ENCODE results near the gene OGFOD1. TPM values are rescaled to one million over a fixed set of nuclear protein-coding genes. Genes with fewer than 3 reads are reported as not detected.

OGFOD1 gene
- total and polyA plus RNA-seq, 10 of the 15 experiments (the other 5 are each of a cell fraction or from before 2014, with no cell fraction given), result 31.4 to 119 (median 51.6) TPM

DNA sequence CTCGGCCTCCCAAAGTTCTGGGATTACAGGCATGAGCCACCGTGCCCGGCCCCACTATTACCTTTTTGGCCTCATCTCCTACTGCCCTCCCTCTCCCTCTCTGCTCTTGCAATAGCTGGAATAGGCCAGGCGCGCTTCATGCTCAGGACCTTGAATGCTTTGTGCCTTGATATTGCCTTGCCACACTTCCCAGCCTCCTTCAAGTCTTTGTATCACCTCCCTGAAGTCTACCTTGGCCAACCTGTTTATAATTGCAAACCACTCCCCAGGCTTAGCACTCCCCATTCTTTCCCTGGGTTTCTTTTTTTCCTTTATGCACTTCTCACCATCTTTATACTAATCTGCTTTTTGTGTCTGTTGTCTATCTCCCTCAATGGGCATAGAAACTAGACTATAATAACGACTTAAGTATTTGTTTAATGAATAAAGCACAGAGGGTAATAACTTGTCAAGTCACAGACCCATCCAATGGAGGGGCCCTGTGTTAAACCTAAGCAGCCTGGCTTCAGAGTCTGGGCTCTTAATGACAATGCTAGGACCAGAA is 6.6 kb downstream of the OGFOD1 start:
- Histone ChIP-seq H3K27me3 (replicated peaks in 1 of 2; ENCODE audit: control insufficient read depth in 2 of 2, insufficient read depth in 2 of 2, low read length in 1 of 2) (no peaks in the 10 kb centered on the region), H3K36me3 (ENCODE audit: control insufficient read depth in 2 of 2, insufficient read depth in 2 of 2, low read length in 1 of 2) (peaks cover 2 to 14% of the 10 kb centered on the region in 2 experiments)

More for the DNA sequence above, 6.6 kb downstream of the OGFOD1 start:
- H3K79me2 ChIP-seq (ENCODE audit: control insufficient read depth, insufficient read depth, low read length), result peaks cover 8% of the 10 kb centered on the region
- POLR2A ChIA-PET, result interaction anchor here (0.6 kb wide), 1 partner anchor 31 kb away, joined by 3 read pairs; no protein-coding TSS in a partner anchor
- BruUV-seq (replicated peaks), result no TSS peak
- FAIRE-seq (no peak), DNase-seq (ENCODE audit: low read depth, low spot score) (no peak), ATAC-seq (no peak)
- no peak overlapping the region for H3K9ac ChIP-seq (ENCODE audit: control insufficient read depth, insufficient read depth, low read length)
- no peak overlapping the region for H3K4me2 ChIP-seq (ENCODE audit: control insufficient read depth, insufficient read depth)
- in situ Hi-C loops (cut with MboI), result no loop called here
- intact Hi-C loops (cut with micrococcal nuclease; ENCODE audit: unreplicated experiment), result no loop called here
- no peaks in the 10 kb centered on the region; the same call in 1 of the 2 replicates for H4K20me1 ChIP-seq (ENCODE audit: control insufficient read depth, insufficient read depth)
- no peak for TF ChIP-seq POLR2A (IDR thresholded peaks at IDR 0.05; ENCODE audit: low read depth, low read length)
- no peak for TF ChIP-seq HDAC6 (IDR thresholded peaks at IDR 0.05; ENCODE audit: unreplicated experiment)
- no peak for TF ChIP-seq STAT1 (conservative IDR thresholded peaks at IDR 0.05)
- no peak for TF ChIP-seq CBX5 (IDR thresholded peaks at IDR 0.05; ENCODE audit: low read depth)
- TF ChIP-seq ZBED1 (IDR thresholded peaks at IDR 0.05; ENCODE audit: borderline replicate concordance), result no peak
- TF ChIP-seq, protein P1, sequence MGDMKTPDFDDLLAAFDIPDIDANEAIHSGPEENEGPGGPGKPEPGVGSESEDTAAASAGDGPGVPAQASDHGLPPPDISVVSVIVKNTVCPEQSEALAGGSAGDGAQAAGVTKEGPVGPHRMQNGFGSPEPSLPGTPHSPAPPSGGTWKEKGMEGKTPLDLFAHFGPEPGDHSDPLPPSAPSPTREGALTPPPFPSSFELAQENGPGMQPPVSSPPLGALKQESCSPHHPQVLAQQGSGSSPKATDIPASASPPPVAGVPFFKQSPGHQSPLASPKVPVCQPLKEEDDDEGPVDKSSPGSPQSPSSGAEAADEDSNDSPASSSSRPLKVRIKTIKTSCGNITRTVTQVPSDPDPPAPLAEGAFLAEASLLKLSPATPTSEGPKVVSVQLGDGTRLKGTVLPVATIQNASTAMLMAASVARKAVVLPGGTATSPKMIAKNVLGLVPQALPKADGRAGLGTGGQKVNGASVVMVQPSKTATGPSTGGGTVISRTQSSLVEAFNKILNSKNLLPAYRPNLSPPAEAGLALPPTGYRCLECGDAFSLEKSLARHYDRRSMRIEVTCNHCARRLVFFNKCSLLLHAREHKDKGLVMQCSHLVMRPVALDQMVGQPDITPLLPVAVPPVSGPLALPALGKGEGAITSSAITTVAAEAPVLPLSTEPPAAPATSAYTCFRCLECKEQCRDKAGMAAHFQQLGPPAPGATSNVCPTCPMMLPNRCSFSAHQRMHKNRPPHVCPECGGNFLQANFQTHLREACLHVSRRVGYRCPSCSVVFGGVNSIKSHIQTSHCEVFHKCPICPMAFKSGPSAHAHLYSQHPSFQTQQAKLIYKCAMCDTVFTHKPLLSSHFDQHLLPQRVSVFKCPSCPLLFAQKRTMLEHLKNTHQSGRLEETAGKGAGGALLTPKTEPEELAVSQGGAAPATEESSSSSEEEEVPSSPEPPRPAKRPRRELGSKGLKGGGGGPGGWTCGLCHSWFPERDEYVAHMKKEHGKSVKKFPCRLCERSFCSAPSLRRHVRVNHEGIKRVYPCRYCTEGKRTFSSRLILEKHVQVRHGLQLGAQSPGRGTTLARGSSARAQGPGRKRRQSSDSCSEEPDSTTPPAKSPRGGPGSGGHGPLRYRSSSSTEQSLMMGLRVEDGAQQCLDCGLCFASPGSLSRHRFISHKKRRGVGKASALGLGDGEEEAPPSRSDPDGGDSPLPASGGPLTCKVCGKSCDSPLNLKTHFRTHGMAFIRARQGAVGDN (IDR thresholded peaks at IDR 0.05), result no peak
- TF ChIP-seq DPF2 (IDR thresholded peaks at IDR 0.05), result no peak
- TF ChIP-seq MTA3 (IDR thresholded peaks at IDR 0.05; ENCODE audit: borderline replicate concordance, low read length), result no peak
- no peak for TF ChIP-seq ATF7 (IDR thresholded peaks at IDR 0.05; ENCODE audit: low read depth)
- TF ChIP-seq ZNF207 (IDR thresholded peaks at IDR 0.05; ENCODE audit: borderline replicate concordance), result no peak
- TF ChIP-seq, protein P2, sequence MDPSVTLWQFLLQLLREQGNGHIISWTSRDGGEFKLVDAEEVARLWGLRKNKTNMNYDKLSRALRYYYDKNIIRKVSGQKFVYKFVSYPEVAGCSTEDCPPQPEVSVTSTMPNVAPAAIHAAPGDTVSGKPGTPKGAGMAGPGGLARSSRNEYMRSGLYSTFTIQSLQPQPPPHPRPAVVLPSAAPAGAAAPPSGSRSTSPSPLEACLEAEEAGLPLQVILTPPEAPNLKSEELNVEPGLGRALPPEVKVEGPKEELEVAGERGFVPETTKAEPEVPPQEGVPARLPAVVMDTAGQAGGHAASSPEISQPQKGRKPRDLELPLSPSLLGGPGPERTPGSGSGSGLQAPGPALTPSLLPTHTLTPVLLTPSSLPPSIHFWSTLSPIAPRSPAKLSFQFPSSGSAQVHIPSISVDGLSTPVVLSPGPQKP (IDR thresholded peaks at IDR 0.05; ENCODE audit: low read depth, low read length), result no peak
- TF ChIP-seq WRNIP1 (IDR thresholded peaks at IDR 0.05; ENCODE audit: borderline replicate concordance, low read depth, low read length), result no peak
- TF ChIP-seq, protein P3, sequence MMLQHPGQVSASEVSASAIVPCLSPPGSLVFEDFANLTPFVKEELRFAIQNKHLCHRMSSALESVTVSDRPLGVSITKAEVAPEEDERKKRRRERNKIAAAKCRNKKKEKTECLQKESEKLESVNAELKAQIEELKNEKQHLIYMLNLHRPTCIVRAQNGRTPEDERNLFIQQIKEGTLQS (IDR thresholded peaks at IDR 0.05; ENCODE audit: borderline replicate concordance, extremely low read depth, low read depth, low read length), result no peak
- RAD21 ChIA-PET (ENCODE audit: unreplicated experiment), result no interaction called here
- 98% methylated on average over 6 of the region's 6 CpGs for WGBS (ENCODE audit: insufficient coverage, insufficient replicate concordance, low lambda C conversion rate, missing lambda C conversion rate)
- CTCF ChIA-PET, result interaction anchor here (0.6 kb wide), 1 partner anchor 244 kb away, joined by 3 read pairs; no protein-coding TSS in a partner anchor
- peaks cover 3% of the 10 kb centered on the region; the same call in 1 of the 2 replicates for H3K4me1 ChIP-seq (ENCODE audit: control insufficient read depth, insufficient read depth, low read length)
- SMC1A ChIA-PET (ENCODE audit: uncharacterized antibody, unreplicated experiment), result no interaction called here
- no peak overlapping the region for H3K4me3 ChIP-seq
- no peaks in the 10 kb centered on the region for H3K9me3 ChIP-seq (replicated peaks; ENCODE audit: control insufficient read depth, insufficient read depth, low read length)
- H2AFZ ChIP-seq (ENCODE audit: control insufficient read depth, low read depth, low read length), result no peak overlapping the region
- H3K27ac ChIP-seq (ENCODE audit: control insufficient read depth, insufficient read depth), result no peak overlapping the region

Data from GM12878 (cell line).